Hepatic stellate cell (primary cell): ENCODE results near the gene ACOT9.
"Not testable (repeated sequence)": the region's sequence is repeated elsewhere in the genome, so short reads cannot be mapped to it uniquely, and the experiment has no call there.

Experiments used
- DNase-seq: peaks from one replicate; pipeline ENCODE4 v3.0.0; 2011; ENCODE audit warnings: low spot score

Gene ACOT9

DNA sequence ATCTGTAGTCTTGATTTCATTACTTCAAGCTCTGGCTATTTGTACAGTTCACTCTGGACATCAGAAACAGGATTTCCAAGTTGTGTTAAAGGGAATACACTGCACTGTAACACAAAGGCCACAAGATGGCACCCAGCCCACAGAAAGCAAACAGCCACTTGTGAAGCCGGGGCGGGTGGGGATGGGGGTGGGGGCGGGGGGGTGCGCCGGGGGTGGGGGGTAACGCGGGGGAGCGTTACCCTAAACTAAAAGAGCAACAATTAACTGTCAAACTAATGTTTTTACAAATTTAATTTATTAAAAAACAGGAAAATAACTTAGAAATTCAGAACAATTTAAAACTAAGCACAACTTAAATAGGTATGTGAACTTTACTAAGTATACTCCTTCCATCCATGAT lies 48.5 kb downstream of the ACOT9 start:
- peak; percentile 49 for DNase-seq

- DNase-seq = no peak
Measured at GRCh38 chrX:23692166-23692565, 50.9 kb downstream of the ACOT9 start.

DNA sequence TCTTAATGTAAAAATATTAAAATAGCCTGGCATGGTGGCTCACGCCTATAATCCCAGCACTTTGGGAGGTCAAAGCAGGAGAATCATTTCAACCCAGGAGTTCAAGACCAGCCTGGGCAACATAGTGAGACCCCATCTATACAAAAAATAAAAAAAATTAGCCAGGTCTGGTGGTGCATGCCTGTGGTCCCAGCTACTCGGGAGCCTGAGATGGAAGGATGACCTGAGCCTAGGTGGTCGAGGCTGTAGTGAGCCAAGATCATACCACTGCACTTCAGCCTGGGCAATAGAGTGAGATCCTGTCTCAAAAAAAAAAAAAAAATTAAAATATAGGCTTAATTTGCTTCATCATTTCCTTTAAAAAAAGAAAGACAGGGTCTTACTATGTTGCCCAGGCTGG lies 66.6 kb downstream of the ACOT9 start:
- DNase-seq = not testable (repeated sequence)

- DNase-seq = no peak
Measured at GRCh38 chrX:23673108-23673507, 70.0 kb downstream of the ACOT9 start.

DNA sequence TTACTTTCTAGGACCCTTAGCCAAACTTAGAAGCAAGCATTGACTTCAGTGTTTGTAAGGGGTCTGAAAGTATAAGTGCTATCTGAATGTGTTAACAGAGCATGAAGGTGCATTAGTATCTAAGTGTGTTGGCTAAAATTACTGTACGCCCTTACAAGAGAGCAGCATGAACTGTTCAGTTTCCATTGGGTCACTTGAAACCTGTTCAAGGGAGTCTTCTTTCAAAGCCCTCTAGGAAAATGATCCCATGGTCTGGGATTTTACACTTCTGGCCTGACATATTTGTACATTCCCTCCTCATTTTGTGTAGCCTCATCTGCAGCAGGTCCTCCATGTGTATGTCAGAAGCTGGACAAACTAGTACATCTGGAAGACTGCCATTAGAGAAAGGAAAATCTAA lies 72.5 kb downstream of the ACOT9 start:
- DNase-seq = no peak

DNA sequence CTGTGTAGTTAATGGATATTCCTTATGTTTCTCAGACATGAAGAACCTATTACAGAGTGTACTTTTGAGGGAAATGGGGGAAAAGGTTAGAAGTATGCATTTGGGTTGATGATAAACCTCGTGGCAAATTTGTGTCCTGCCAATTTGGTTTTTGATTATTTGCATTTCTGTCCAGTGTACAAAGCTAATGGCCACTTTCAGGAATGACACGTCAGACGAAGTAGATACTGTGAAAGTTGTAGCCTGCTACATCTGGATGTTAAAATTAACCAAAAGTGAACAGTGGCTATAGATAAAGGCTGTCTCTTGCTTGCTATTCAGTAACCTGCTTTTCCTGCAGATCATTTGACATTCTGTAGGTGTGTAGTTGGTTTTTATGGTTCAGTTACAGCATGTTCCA lies 74.7 kb downstream of the ACOT9 start:
- DNase-seq = no peak

DNA sequence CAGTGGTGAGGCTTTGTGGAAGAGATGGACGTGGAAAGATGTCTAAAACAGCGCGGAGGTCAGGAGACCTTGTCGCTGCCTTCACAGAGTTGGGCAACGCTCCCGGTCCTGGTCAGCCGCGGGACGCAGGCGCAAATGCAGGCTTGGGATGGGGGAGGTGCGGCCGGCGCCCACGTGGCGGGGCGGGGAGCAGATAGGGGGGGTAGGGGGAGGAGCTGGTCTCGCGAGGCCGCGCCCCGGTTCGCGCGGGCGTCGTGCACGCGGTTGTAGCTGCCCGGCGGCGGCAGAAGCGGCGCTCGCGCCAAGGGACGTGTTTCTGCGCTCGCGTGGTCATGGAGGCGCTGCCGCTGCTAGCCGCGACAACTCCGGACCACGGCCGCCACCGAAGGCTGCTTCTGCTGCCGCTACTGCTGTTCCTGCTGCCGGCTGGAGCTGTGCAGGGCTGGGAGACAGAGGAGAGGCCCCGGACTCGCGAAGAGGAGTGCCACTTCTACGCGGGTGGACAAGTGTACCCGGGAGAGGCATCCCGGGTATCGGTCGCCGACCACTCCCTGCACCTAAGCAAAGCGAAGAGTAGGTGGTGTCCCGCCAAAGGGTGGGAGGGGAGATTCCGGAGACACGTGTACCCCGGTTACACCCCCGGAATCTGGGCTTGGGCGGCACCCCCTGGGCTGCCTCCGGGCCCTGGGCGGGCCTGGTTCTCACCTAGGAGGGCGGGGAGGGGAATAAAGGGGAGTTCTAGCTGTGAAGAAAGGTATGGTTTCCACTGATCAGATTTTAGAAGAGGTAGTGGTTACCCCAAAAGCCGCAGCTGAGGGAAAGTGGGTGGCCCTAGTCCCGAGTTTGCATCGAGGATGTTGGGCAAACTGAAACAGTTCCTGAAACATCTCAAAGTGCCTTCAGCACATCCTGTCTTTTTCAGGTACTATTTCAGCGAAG lies 75.6 kb downstream of the ACOT9 start, which contains the start of gene PRDX4:
Gene PRDX4, plus strand, starts transcription at position 255 of the 939 bp plus-strand sequence. Its CDS starts 78 bp downstream, at position 333.
- peak; percentile 86 for DNase-seq

DNA sequence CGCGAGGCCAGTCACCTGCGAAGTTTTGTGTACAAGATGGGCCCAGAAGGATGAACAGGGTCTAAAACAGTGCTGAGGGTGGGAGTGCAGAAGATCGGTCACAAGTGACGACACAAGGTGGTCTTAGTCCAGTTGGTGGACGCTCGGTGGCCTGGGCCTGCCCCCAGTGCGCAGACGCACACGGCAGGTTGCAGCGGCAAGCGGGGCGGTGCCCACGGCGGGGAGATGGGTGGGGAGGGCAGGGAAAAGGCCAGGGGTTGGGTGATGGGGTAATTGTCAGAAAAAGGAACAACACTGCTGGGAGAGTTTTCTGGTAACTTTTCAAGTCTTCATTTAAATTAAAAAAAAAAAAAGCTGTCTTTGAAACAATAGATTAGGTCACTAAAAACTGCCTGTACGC lies 76.8 kb downstream of the ACOT9 start:
- no peak for DNase-seq

- DNase-seq = no peak
Measured at GRCh38 chrX:23664496-23664895, 78.6 kb downstream of the ACOT9 start.

DNA sequence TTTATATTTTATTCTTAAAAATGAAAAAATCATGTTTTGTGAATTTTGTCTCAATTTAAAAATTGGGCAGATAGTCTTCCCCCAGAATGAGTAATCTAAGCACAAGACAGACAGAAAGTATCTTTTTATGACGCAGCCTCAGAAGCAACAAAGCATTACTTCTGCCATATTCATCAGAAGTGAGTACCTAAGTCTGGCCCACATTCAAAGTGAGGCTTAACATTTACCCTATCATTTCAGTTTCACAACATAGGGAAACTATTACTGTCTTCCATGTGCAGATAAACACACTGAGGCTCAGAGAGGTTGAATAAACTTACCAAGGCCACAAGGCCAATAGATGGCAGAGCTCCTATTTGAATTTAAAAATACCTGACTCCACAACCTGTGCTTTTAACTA lies 80.2 kb downstream of the ACOT9 start:
- no peak for DNase-seq

- no peak for DNase-seq
Measured at GRCh38 chrX:23662187-23662586, 80.9 kb downstream of the ACOT9 start.

- DNase-seq = no peak
Measured at GRCh38 chrX:23661671-23662070, 81.4 kb downstream of the ACOT9 start.

DNA sequence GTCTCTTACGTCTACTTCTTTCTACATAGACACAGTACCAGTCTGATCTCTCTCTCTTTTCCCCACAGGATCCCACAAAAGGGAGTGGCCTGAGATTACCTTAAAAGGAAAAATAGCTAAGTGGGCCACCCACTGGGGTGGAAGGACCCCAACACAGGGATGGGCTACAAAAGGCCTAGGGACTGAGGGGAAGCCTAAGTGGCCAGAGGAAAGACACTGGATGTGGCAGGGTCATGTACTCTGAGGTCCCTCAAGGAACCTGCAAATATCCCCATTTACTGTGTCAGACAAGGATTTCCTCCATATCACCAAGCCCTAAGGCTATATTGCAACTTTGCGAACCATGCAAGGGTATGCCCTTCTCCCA lies 82.3 kb downstream of the ACOT9 start:
- DNase-seq = no peak

DNA sequence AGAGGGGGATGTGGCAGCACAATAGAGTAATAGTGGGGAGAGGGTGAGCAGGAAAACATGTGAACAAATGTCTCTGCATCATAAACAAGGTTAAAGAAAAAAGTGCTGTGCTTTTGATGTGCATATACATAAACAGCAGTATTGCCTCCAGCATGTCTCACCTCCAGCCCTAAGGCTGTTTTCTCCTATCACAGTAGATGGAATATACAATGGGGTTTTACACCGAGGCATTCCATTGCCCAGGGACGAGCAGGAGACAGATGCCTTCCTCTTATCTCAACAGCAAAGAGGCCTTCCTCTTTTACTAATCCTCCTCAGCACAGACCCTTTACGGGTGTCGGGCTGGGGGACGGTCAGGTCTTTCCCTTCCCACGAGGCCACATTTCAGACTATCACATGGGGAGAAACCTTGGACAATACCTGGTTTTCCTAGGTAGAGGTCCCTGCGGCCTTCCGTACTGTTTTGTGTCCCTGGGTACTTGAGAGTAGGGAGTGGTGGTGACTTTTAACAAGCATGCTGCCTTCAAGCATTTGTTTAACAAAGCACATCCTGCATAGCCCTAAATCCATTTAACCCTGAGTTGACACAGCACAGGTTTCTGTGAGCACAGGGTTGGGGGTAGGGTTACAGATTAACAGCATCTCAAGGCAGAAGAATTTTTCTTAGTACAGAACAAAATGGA lies 82.9 kb downstream of the ACOT9 start:
- not testable (repeated sequence) for DNase-seq

DNA sequence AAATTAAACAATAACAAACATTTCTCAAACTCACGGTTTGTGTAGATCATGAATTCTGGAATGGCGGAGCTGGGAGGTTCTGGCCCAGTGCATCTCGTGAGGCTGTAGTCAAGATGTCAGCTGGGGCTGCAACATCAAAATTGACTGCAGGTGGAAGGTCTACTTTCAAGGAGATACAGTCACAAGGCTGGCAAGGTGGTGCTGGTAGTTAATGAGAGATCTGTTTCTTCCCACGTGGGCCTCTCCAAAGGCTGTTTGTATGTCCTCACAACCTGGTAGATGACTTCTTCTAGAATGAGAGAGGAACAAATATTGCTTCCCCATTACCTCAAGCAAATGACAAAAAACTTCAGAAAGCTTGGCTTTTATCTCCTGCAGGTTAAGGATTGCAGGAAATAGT lies 83.7 kb downstream of the ACOT9 start:
- DNase-seq = no peak

- DNase-seq = no peak
Measured at GRCh38 chrX:23656684-23657083, 86.4 kb downstream of the ACOT9 start.

- no peak for DNase-seq
Measured at GRCh38 chrX:23656091-23656490, 87.0 kb downstream of the ACOT9 start.
